PFSK-1 (cell line): Measurements from ENCODE around the gene CDCA3.

ENCODE experiments used
- POLR2AphosphoS5 ChIP-seq: IDR thresholded peaks from 2 replicates; pipeline ENCODE4 v1.6.1; 2012; ENCODE audit warnings: low read depth, mild to moderate bottlenecking, control low read depth, low read length, moderate library complexity
- REST ChIP-seq, 2 experiments: IDR thresholded peaks; 2 replicates each; pipeline versions ENCODE4 v1.6.1 to v1.8.0; 2011 to 2012; ENCODE audit warnings: low read depth in 2 of 2, low read length in 2 of 2, control low read depth in 1 of 2, inconsistent platforms in 1 of 2, mild to moderate bottlenecking in 1 of 2, moderate library complexity in 1 of 2; ENCODE audit not compliant: insufficient read depth in 1 of 2

GRCh38 chr12:6825398-6826124 lies 25.5 kb downstream of the CDCA3 start:
- TF ChIP-seq REST (IDR thresholded peaks at IDR 0.05; ENCODE audit: insufficient read depth in 1 of 2, low read depth in 2 of 2, low read length in 2 of 2) (no peak), POLR2AphosphoS5 (no peak; the same call in 1 of the 2 replicates)
